Activated naive CD4-positive, alpha-beta T cell treated with anti-CD3 and anti-CD28 coated beads for 36 hours (primary cell): ENCODE results near the gene MDC1. TPM values are rescaled to one million over a fixed set of nuclear protein-coding genes. Genes with fewer than 3 reads are reported as not detected.
"Not testable (repeated sequence)": the region's sequence is repeated elsewhere in the genome, so short reads cannot be mapped to it uniquely, and the experiment has no call there.

ENCODE experiments used
- CTCF ChIA-PET: fragments of 350-600 bp; sonication (Branson Sonifier 250); formaldehyde crosslinking; loops from one replicate; lab custom pipeline; 2021; ENCODE audit warnings: antibody characterized with exemption; lab: Charles Lee
- DNase-seq: peaks from one replicate; pipeline ENCODE4 v3.0.0-alpha.2; 2020
- H3K27ac Mint-ChIP-seq: one replicate; pipeline ENCODE4 v1.8.0; 2021; ENCODE audit warnings: mild to moderate bottlenecking, mixed read lengths
- H3K27me3 Mint-ChIP-seq: one replicate; pipeline ENCODE4 v1.8.0; 2021; ENCODE audit warnings: low read depth, mixed read lengths
- H3K36me3 Mint-ChIP-seq: one replicate; pipeline ENCODE4 v1.8.0; 2021; ENCODE audit warnings: low read depth, mixed read lengths
- H3K4me1 Mint-ChIP-seq: one replicate; pipeline ENCODE4 v1.8.0; 2021; ENCODE audit warnings: low read depth, mixed read lengths
- H3K4me3 Mint-ChIP-seq: one replicate; pipeline ENCODE4 v1.8.0; 2021; ENCODE audit warnings: mild to moderate bottlenecking, moderate library complexity, mixed read lengths
- H3K9me3 Mint-ChIP-seq: one replicate; pipeline ENCODE4 v1.8.0; 2021; ENCODE audit warnings: mixed read lengths
- intact Hi-C: fragments of 100-400 bp; cut with micrococcal nuclease; formaldehyde crosslinking; loops from one replicate; pipeline ENCODE4 v1.15.1; 2023
- total RNA-seq, 2 experiments: library from RNA; stranded (reverse); gene quantifications; one replicate each; pipeline ENCODE4 v1.2.3, GENCODE V29; 2021

Gene MDC1
- total RNA-seq, 2 experiments from 2014 or later, result 84.1 to 84.8 TPM

DNA sequence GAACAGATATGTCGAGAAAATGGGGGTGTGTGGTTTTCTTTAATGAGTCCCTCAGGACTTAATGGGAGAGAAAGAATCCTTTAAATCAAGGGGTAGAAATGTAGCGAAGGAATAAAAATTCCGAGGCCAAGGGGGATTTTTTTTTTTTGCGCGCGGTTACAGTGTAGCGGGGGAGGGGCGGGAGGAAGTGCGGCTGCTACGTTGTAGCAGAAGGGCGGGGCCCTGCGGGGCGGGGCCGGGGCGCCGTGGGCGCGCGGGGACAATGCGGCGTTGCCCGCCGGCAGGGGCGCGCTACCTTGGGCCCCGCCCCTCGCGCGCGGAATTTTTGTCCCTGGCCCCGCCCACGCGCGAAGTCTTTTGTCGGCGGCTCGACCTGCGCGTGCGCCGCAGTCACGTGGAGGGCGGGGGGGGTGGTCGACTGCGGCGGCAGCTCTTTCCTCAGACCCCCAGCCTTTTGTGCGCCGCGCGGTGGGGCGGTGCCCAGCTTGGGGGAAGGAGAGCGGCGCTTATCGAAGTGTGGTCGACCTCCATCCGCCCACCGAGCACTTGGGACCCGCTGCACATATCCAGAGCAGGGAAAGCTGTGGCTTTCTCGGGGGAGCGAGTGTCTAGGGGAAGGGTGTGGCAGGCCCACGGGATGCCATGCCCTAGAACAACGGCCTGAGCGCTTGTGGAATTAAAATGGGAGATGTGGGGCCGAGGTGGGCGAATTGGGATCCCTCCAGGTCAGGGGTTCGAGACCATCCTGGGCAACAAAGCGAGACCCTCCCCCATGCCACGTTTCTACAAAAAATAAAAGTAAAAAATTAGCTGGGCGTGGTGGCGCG lies 4.3 kb upstream of the MDC1 start:
- DNase-seq, result peak; percentile 92
- Mint-ChIP-seq H3K9me3 (no peaks in the 10 kb centered on the region), H3K27me3 (no peaks in the 10 kb centered on the region), H3K27ac (peak overlapping the region; percentile 97), H3K36me3 (peaks cover 65% of the 10 kb centered on the region), H3K4me3 (peak overlapping the region; percentile 98), H3K4me1 (peaks cover 49% of the 10 kb centered on the region)
- intact Hi-C loops, result loop anchor here (1.0 to 5.0 kb wide), 6 partner anchors 13 to 509 kb away; partner anchors contain the start of genes ABCF1, C6orf136, GNL1 and TRIM26
- CTCF ChIA-PET, result interaction anchor here (0.6 to 19.6 kb wide), 14 partner anchors 9 to 366 kb away, joined by 3 to 346 read pairs (median 6); partner anchors contain the start of genes ABCF1 and DHX16

DNA sequence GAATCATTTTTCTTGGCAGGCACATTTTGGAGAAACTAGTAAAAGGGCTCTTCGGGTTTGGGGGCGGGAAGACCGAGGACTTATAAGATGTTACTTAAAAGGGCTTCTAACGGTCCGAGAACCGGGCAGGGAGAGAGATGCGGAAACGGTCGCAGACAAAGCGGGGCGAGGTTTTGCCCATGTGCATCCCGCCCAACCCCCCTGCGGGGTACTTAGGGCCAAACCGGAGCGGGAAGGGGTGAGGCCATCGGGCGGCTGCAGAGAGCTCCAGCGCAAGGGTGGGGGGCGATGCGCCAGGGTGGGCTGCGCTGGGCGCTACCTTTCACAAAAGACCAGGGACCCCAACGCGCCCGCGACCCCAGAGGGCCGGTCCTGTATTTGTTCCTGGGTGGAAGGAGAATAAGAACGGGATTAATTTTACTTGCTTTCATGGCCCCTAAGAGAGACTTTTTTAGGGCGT lies 3.7 kb upstream of the MDC1 start:
- peaks cover 55% of the 10 kb centered on the region for H3K4me1 Mint-ChIP-seq
- H3K36me3 Mint-ChIP-seq, result peaks cover 67% of the 10 kb centered on the region
- H3K27me3 Mint-ChIP-seq, result no peaks in the 10 kb centered on the region
- CTCF ChIA-PET, result interaction anchor here (0.6 to 19.6 kb wide), 8 partner anchors 10 to 109 kb away, joined by 3 to 346 read pairs (median 9); partner anchors contain the start of genes DHX16 and MRPS18B
- H3K9me3 Mint-ChIP-seq, result no peaks in the 10 kb centered on the region
- H3K4me3 Mint-ChIP-seq, result peak overlapping the region; percentile 98
- intact Hi-C loops, result loop anchor here (1.0 to 5.0 kb wide), 6 partner anchors 14 to 508 kb away; partner anchors contain the start of genes ABCF1, C6orf136, GNL1 and TRIM26
- peak; percentile 64 for DNase-seq
- peak overlapping the region; percentile 97 for H3K27ac Mint-ChIP-seq

DNA sequence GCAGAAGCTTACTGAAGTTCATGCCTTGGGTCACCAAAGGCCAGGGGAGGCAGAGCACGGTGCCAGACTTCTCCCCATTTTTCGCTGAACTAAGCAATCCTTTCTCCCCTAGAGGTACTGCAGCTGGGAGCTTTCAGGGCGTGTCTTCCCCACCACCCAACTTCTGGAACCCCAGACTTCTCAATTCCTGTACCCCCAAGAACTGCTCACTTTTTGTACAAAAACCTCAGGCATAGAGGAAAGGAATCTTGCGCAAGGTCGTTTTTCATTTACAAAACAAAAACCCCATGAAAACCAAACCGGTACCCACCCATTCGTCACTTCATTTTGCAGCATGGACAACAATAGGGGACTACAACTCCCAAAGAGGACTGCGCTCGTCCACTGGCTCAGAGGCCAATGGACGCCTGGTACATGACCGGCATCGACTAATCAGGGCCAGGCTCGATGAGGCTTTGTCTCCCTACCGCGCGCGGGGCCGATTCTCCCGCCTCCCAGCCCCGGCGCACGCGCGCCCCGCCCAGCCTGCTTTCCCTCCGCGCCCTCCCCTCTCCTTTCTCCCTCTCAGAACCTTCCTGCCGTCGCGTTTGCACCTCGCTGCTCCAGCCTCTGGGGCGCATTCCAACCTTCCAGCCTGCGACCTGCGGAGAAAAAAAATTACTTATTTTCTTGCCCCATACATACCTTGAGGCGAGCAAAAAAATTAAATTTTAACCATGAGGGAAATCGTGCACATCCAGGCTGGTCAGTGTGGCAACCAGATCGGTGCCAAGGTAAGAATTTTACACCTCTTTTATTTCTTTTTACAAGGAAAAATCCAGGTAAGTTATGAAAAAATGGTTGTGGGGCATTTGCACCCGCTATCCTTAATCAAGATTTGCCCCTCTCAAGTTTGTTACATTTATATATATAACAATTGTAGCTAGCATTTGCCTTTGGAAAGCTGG lies 3.0 kb upstream of the MDC1 start, which contains the start of gene TUBB:
TUBB (plus strand) TSS at position 562 of the 947 bp plus-strand sequence; CDS start at position 717, 155 bp downstream.
- peak within 1 kb of the TSS; percentile 98 for H3K4me3 Mint-ChIP-seq
- intact Hi-C loops, result loop anchor here (2.0 to 5.0 kb wide), 4 partner anchors 15 to 508 kb away; partner anchors contain the start of genes ABCF1 and TRIM26
- DNase-seq, result peak; percentile 97

DNA sequence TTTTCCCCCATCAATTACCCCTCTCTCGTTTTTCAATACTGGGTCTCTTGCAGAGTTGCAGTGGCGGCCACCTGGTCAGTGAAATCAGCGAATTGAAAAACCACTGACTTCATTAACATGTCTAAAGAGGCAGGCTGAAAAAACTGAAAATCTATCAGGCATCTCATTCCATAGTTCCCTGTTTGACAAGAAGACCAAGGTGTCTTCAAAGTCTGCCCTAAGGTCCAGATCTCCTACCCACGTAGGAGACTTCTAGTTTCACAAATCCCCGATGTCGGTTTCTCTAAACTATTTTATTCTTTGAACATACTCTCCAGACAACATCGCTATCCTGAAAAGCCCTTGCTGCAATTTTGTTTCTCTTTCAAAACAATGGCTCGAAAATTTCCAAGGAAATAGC lies 2.3 kb upstream of the MDC1 start:
- peaks cover 56% of the 10 kb centered on the region for H3K4me1 Mint-ChIP-seq
- intact Hi-C loops, result loop anchor here (5.0 kb wide), 1 partner anchor 483 kb away; no protein-coding TSS in a partner anchor
- no peaks in the 10 kb centered on the region for H3K27me3 Mint-ChIP-seq
- DNase-seq, result no peak
- H3K36me3 Mint-ChIP-seq, result peaks cover 67% of the 10 kb centered on the region
- H3K9me3 Mint-ChIP-seq, result no peaks in the 10 kb centered on the region
- peak overlapping the region; percentile 97 for H3K27ac Mint-ChIP-seq
- CTCF ChIA-PET, result interaction anchor here (0.7 to 1.5 kb wide), 4 partner anchors 11 to 37 kb away, joined by 3 to 6 read pairs (median 4); partner anchors contain the start of gene FLOT1
- peak overlapping the region; percentile 98 for H3K4me3 Mint-ChIP-seq

More for the DNA sequence above, 3.0 kb upstream of the MDC1 start, which contains the start of gene TUBB:
- no peaks in the 10 kb centered on the region for H3K27me3 Mint-ChIP-seq
- H3K4me1 Mint-ChIP-seq, result peaks cover 57% of the 10 kb centered on the region
- CTCF ChIA-PET, result interaction anchor here (1.2 to 19.6 kb wide), 3 partner anchors 22 to 102 kb away, joined by 4 to 346 read pairs (median 5); partner anchors contain the start of genes DHX16, FLOT1 and MRPS18B
- H3K36me3 Mint-ChIP-seq, result peaks cover 67% of the 10 kb centered on the region
- H3K27ac Mint-ChIP-seq, result peak within 1 kb of the TSS; percentile 97
- H3K9me3 Mint-ChIP-seq, result no peaks in the 10 kb centered on the region

DNA sequence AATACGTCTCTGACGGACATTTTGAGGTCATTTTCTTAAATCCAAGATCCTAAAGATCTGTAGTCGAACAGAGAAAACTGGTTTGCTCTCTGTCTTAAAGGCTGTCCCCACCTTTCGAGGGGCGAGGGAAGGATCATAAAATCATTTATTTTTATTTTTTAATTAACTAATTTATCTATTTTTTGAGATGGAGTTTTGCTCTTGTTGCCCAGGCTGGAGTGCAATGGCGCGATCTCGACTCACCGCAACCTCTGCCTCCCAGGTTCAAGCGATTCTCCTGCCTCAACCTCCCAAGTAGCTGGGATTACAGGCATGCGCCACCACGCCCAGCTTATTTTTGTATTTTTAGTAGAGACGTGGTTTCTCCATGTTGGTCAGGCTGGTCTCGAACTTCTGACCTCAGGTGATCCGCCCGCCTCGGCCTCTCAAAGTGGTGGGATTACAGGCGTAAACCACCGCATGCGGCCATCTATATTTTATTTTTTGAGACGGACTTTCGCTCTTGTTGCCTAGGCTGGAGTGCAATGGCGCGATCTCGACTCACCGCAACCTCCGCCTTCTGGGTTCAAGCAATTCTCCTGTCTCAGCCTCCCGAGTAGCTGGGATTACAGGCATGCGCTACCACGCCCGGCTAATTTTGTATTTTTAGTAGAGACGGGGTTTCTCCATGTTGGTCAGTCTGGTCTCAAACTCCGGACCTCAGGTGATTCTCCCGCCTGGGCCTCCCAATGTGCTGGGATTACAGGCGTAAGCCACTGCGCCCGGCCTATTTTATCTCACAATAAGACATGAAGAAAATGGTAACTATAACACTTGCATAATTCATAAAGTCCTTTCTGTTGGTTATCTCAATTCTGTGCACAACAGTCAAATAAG lies 1.0 kb upstream of the MDC1 start:
- CTCF ChIA-PET, result interaction anchor here (1.2 to 2.9 kb wide), 4 partner anchors 12 to 39 kb away, joined by 4 to 13 read pairs (median 6); no protein-coding TSS in a partner anchor

DNA sequence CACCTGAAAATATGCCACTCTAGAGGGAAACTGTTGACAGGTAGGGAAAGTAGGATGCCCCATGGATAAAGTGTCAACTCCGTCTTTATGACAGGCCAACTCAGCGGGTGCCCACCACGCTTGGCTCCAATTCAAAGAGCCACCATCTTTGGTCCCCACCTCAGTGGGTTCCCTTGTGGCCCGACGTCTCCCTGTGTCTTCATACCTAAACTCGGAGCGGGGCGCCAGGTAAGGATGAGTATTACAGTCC lies 277 bp downstream of the MDC1 start:
- CTCF ChIA-PET, result interaction anchor here (1.2 to 2.9 kb wide), 2 partner anchors 35 to 38 kb away, joined by 7 to 13 read pairs; no protein-coding TSS in a partner anchor
- Mint-ChIP-seq H3K27me3 (no peaks in the 10 kb centered on the region), H3K4me3 (peak overlapping the region; percentile 98), H3K9me3 (no peaks in the 10 kb centered on the region), H3K36me3 (peaks cover 64% of the 10 kb centered on the region), H3K4me1 (peaks cover 49% of the 10 kb centered on the region), H3K27ac (peak overlapping the region; percentile 99)
- intact Hi-C loops, result loop anchor here (1.0 to 5.0 kb wide), 7 partner anchors 35 to 485 kb away; partner anchors contain the start of genes GNL1, GTF2H4, HLA-E and MRPS18B
- DNase-seq, result no peak

More for the DNA sequence above, 1.0 kb upstream of the MDC1 start:
- H3K4me3 Mint-ChIP-seq, result peak overlapping the region; percentile 98
- DNase-seq, H3K9me3 Mint-ChIP-seq, H3K27me3 Mint-ChIP-seq: not testable (repeated sequence)
- intact Hi-C loops, result loop anchor here (1.0 to 5.0 kb wide), 7 partner anchors 36 to 484 kb away; partner anchors contain the start of genes GNL1, GTF2H4, HLA-E and MRPS18B
- peaks cover 44% of the 10 kb centered on the region for H3K4me1 Mint-ChIP-seq
- peaks cover 64% of the 10 kb centered on the region for H3K36me3 Mint-ChIP-seq
- H3K27ac Mint-ChIP-seq, result peak overlapping the region; percentile 97

DNA sequence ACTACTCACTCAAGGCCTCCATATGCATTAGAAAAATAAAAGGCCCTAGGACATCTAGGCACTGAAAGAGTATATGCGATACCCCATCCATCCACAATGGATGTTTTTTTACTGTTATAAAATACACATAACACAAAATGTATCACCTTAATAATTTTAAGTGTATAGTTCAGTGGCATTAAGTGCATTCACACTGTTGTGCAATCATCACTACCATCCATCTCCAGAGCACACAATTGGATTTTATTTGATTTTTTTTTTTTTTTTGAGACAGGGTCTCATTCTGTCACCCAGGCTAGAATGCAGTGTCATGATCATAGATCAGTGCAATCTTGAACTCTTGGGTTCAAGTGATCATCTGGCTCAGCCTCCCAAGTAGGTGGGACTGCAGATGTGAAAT lies 2.8 kb downstream of the MDC1 start:
- H3K36me3 Mint-ChIP-seq, result peaks cover 66% of the 10 kb centered on the region
- no peak for DNase-seq
- no peaks in the 10 kb centered on the region for H3K27me3 Mint-ChIP-seq
- CTCF ChIA-PET, result interaction anchor here (0.6 kb wide), 1 partner anchor 260 kb away, joined by 4 read pairs; no protein-coding TSS in a partner anchor
- H3K4me3 Mint-ChIP-seq, result no peak overlapping the region
- intact Hi-C loops, result no loop called here
- H3K27ac Mint-ChIP-seq, result no peak overlapping the region
- no peaks in the 10 kb centered on the region for H3K9me3 Mint-ChIP-seq
- H3K4me1 Mint-ChIP-seq, result peaks cover 47% of the 10 kb centered on the region

DNA sequence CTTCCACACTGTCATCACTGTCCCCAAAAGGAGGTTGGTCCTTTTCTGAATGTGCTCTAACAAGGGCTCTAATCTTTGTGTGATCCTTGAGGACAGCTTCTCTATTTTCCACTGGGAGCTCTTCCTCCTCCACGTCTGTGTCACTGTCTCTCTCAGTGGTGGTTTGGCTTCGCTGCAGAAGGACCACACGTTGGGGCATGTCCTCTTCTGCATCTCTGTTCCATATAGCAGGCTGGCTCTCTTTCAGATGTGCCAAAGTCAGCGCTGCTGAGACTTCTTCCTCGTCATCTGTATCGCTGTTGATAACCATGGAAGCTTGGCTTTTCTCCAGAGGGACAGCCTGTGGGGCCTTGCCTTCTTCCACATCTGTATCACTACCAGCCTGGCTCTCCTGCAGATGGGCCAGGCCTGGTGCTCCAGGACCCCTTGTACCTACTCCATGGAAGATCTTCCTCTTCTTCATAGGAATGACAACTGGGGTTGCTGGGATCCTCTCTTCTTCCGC lies 4.6 kb downstream of the MDC1 start:
- Mint-ChIP-seq H3K27ac (no peak overlapping the region), H3K4me1 (peaks cover 35% of the 10 kb centered on the region), H3K36me3 (peaks cover 72% of the 10 kb centered on the region), H3K27me3 (no peaks in the 10 kb centered on the region), H3K9me3 (no peaks in the 10 kb centered on the region), H3K4me3 (no peak overlapping the region)
- intact Hi-C loops, result no loop called here
- CTCF ChIA-PET, result interaction anchor here (1.3 to 3.0 kb wide), 2 partner anchors 18 to 34 kb away, joined by 3 to 10 read pairs; no protein-coding TSS in a partner anchor
- DNase-seq, result no peak

DNA sequence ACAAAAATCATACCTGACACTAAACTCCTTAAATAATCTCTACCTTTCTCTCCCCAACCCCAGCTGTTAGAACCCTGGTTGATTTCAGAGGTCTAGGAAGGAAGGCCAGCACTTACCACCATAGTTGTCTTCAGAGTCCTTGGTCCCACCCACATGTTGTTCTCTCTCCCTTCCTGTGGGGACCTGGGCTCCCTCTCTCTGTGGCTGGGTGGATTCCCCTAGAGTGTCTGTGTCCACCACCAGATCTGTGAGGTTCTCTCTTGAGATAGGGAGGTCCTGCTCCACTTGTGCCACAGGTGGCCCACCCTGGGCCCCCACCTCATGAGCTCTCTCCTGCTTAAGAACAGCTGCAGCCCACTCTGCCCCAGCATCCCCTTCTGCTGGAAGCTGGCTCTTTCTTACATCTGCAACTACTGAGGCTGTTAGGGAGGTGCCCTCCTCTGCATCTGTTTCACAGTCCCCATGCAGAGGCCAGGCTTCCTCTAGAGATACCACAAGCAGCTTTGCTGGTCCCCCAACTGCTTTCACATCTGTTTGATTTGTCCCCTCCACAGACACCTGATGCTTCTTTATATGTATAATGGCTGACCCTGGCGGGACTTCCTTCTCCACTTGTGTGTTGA lies 5.2 kb downstream of the MDC1 start:
- Mint-ChIP-seq H3K4me3 (no peak overlapping the region), H3K27me3 (no peaks in the 10 kb centered on the region), H3K4me1 (peaks cover 35% of the 10 kb centered on the region), H3K27ac (peak overlapping the region; percentile 33), H3K36me3 (peaks cover 71% of the 10 kb centered on the region), H3K9me3 (no peaks in the 10 kb centered on the region)
- no peak for DNase-seq
- CTCF ChIA-PET, result interaction anchor here (0.8 to 3.0 kb wide), 4 partner anchors 19 to 98 kb away, joined by 3 to 10 read pairs (median 4); no protein-coding TSS in a partner anchor
- intact Hi-C loops, result no loop called here
